Right lobe of liver (tissue), 4 donors: ENCODE data around the gene PRKCQ.

Source experiments
- POLR2A ChIP-seq: fragments of 450-650 bp; IDR thresholded peaks from one replicate; pipeline ENCODE4 v1.6.1; 2017; ENCODE audit warnings: antibody characterized with exemption, mild to moderate bottlenecking
- TF ChIP-seq, protein P1 (sequence below), 4 donors: fragments of 200-600 bp in 3 of 4; fragments of 450-650 bp in 1 of 4; IDR thresholded peaks; one replicate each; pipeline versions ENCODE4 v1.5.1 to v1.8.0; 2016 to 2022; ENCODE audit warnings: antibody characterized with exemption in 4 of 4, mild to moderate bottlenecking in 2 of 4
- donor health status: DM: no; HTN: no; CAD: no.
- donor health status: DM: no; HTN: no; CAD: no.
- donor health status: DM: no; HTN: yes; CAD: no.

DNA sequence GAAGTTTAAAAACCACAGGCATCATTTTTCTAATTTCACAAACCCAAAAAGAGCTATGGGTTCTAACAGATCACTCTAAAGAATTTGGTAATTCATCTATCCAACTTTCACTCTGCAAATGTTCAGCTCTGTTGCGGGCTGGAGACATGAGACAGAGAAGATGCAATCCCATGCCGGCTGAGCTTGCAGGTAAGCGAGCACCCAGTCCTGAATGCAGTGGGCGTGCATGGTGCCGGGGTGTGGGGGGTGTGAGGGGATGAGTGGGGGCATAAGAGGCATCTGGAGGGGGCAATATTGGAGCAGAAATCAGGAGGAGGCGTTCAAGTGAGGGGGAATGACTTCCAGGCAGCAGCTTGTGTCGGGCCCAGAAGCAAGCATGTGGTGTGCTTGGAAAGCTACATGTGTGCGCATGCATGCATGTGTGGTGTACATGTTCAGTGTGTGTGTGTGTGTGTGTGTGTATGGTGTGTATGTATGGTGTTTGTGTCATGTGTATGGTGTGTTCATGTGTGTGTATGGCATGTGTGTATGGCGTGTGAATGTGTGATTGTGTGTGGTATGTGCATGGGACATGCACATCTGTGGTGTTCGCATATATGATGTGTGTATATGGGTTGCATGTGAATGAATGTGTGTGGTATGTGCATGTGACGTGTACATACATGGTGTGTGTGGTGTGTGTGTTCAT is 172.9 kb downstream of the PRKCQ start:
- TF ChIP-seq, protein P1, sequence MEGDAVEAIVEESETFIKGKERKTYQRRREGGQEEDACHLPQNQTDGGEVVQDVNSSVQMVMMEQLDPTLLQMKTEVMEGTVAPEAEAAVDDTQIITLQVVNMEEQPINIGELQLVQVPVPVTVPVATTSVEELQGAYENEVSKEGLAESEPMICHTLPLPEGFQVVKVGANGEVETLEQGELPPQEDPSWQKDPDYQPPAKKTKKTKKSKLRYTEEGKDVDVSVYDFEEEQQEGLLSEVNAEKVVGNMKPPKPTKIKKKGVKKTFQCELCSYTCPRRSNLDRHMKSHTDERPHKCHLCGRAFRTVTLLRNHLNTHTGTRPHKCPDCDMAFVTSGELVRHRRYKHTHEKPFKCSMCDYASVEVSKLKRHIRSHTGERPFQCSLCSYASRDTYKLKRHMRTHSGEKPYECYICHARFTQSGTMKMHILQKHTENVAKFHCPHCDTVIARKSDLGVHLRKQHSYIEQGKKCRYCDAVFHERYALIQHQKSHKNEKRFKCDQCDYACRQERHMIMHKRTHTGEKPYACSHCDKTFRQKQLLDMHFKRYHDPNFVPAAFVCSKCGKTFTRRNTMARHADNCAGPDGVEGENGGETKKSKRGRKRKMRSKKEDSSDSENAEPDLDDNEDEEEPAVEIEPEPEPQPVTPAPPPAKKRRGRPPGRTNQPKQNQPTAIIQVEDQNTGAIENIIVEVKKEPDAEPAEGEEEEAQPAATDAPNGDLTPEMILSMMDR (IDR thresholded peaks at IDR 0.05): no peak
- no peak for TF ChIP-seq POLR2A
